Dedifferentiated amniotic fluid mesenchymal stem cell (primary cell): ENCODE measurements around the gene RASD1.

Experiments used
- DNase-seq: peaks from one replicate; pipeline ENCODE4 v3.0.0-alpha.2; 2016; ENCODE audit errors: extremely low spot score

Gene RASD1

DNA sequence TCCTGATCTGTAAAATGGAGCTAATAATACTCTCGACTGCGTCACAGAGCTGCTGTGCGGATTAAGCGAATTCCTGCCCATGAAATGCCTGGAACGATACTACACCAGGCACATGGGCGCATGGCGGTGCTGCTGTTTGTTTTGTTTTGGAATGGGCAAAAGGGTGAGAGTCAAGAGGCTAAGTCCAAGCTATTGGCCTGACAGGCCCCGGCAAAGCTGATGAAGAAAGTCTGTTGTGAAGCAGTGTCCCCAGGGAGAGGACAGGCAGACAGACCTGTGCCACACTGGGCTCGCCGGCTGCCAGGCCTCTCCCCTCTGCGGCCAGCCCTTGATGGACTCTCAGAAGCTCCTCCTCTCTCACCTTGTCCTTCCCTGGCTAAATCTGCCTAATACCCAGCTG lies 31.3 kb upstream of the RASD1 start:
- no peak for DNase-seq

GRCh38 chr17:17526369-17526768 lies 30.2 kb upstream of the RASD1 start:
- no peak for DNase-seq

GRCh38 chr17:17525956-17526355 lies 29.8 kb upstream of the RASD1 start:
- no peak for DNase-seq

- DNase-seq: no peak
These were observed 29.1 kb upstream of the RASD1 start for GRCh38 chr17:17525311-17525710.

GRCh38 chr17:17523731-17524490 lies 27.7 kb upstream of the RASD1 start:
- no peak for DNase-seq

DNA sequence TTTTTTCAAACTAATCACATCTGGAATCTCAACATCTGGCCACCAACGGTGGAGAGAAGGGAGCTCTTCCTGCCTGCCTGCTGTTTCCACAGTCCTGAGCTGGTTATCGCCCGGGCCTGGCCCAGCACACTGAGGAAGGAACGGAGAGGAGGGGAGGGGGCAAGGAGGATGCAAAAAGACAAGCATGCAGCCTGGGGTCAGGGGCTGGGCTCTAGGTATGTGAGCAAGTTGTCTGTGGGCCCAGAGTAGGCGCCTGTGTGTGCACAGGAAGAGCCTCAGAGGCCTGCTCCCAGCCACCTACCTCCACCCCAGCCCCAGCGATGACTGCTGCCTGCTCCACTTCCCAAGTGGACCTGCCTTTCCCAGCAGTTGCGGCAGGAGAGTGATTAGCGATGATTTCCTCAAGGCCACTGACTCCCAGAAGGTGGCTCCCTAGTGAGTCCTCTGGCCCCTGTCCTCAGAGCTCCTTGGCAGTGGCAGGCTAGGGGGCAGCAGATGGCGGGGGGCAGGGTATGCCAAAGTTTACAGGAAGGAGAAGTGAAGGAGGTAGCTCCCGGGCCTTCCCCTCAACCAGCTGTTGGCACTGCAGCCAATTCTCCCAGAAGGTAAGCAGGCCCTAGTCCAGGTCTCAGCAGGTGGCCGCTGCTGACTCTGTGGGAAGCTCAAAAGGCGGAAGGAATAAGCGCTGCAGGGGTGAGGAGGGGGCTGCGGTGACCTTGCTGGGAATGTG lies 27.0 kb upstream of the RASD1 start:
- no peak for DNase-seq

- no peak for DNase-seq
These were observed 24.5 kb upstream of the RASD1 start for GRCh38 chr17:17520599-17521232.

- no peak for DNase-seq
These were observed 23.7 kb upstream of the RASD1 start for GRCh38 chr17:17519886-17520285.

DNA sequence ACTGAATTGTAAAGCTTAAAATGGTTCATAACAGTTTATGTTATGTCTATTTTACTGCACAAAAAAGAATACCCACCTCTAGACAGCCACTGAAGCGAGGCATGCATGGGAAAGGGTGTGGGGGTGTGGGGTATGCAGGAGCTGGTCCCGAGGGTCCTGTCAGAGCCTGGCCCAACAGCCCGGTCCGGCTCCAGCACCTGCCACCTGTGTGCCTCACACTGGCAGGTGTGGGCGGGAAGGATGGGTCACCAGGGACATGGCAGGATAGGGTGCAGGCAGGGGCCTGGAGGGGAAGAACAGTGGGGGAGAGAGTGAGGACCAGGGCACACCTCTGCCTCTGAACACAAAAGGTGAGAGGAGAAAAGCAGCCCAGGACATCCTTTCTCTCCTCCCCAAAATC lies 22.8 kb upstream of the RASD1 start:
- no peak for DNase-seq

- no peak for DNase-seq
These were observed 21.8 kb upstream of the RASD1 start for GRCh38 chr17:17518014-17518413.

- no peak for DNase-seq
These were observed 20.9 kb upstream of the RASD1 start for GRCh38 chr17:17516941-17517720.

GRCh38 chr17:17515934-17516930 lies 20.0 kb upstream of the RASD1 start:
- no peak for DNase-seq

GRCh38 chr17:17514993-17515933 lies 19.1 kb upstream of the RASD1 start:
- no peak for DNase-seq

GRCh38 chr17:17514361-17514992 lies 18.3 kb upstream of the RASD1 start:
- DNase-seq: no peak

DNA sequence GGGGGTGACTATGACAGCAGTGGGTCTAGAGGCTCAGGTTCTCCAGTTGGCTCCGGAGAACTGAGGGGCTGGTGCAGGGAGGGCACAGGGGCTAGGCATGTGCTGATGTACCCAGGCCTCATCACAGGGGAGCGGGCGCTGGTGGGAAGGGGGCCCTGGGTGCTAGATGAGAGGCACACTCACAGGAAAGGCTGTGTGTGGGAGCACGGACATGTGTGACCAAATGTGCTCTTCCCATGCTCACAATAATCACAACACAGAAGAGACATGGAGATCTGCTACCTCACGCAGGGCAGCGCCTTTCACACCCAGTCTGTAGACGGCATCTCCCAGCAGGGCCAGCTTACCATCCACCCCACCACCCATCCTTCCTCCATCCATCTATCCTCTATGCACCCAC lies 17.4 kb upstream of the RASD1 start:
- DNase-seq: no peak

GRCh38 chr17:17512866-17513265 lies 16.7 kb upstream of the RASD1 start:
- DNase-seq: no peak

DNA sequence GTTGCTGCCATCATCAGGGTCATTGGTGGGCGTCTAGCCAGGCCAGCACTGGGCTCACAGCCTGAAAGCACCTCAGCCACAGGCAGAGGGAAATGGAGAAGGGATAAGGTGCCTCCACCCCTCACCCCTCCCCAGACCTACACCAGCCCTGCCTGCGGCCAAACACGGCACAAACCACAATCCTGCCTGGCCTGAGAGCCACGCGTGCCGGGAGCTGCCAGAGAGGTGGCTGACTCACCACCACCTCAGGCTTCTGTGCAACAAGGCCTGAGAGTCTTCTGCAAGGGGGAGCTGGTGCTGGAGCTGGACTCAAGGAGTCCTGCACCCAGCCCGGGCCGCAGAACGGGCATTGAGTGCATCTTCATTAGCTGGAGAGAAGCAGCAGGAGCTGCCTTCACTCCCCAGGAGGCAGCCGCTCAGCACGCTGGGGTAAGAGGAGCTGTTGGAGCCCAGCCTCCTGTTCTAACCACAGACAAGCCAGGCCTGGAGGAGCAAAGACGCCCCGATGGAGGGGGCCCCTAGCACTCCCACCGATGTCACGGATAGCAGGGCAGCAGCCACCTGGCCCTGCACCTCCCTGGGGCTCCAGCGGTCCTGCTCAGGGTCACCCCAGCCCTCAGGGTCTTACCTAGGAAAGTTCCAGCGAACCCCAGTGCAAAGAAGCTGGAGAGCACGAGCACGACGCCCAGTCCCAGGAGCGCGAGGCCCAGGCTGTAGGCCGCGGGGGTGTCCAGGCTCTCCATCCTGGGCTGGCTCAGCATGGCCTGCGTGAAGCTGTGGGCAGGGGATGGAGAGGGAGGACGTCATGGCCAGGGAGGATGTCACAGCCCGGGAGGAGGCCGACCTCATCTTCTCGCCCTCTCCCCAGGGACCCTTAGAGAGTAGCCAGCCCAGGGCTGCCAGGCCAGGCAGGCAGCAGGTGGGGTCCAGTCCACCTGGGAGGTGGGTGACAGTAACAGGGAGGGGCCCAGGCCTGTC lies 16.0 kb upstream of the RASD1 start:
- peak; percentile 63 for DNase-seq

GRCh38 chr17:17511293-17511741 lies 15.1 kb upstream of the RASD1 start:
- no peak for DNase-seq
